T-helper 9 cell (primary cell): ENCODE measurements around the gene CPNE7.

Experiments used
- DNase-seq: peaks from one replicate; pipeline ENCODE4 v3.0.0-alpha.2; 2020
- total RNA-seq, 2 donors: gene quantifications; one replicate each; lab custom pipeline; 2026; lab: John Stamatoyannopoulos, UW

CPNE7 gene
- 1.7 to 9.2 reads per million in 2 donors for total RNA-seq

DNA sequence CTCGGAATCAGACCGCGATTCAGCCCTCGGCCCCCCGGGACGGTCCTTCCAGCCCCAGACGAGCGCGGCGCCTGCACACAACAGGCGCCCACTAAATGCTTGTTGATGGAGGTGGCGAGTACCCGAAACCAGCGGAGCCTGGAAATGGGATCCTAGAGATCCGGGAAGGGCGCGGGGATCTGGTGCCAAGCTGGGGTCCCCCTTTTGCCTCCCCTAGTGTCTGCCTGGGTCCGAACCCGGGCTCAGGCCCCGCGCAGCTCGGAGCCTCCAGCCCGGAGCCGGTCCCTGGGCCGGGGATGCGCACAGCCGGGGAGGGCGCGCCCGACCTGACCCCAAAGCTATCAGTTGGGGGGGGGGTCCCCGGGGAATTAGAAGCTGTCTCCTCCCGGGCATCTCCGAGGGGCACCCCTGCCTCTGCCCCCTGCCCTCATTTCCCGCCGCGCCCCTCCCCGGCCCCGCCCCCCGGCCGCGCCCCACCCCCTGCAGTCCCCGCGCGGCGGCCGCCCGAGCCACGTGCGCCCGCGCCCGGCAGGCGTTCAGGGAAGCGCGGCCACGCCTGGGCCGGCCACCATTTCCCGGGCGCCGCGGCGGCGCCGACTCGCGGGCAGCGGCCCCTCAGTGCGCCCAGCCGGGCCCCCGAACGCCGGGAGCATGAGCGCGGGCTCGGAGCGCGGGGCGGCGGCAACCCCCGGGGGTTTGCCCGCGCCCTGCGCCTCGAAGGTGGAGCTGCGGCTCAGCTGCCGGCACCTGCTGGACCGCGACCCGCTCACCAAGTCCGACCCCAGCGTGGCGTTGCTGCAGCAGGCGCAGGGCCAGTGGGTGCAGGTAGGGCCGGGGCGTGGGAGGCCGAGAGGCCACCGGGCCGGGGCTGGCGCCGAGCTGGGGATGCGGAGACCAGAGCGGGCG lies at the start of gene CPNE7:
Gene CPNE7 (plus strand): TSS at position 512 of the 906 bp plus-strand sequence. CDS start 140 bp downstream, at position 652.
- no peak for DNase-seq

- no peak for DNase-seq
These were observed 46.5 kb upstream of the CPNE7 start for GRCh38 chr16:89529097-89529496.

DNA sequence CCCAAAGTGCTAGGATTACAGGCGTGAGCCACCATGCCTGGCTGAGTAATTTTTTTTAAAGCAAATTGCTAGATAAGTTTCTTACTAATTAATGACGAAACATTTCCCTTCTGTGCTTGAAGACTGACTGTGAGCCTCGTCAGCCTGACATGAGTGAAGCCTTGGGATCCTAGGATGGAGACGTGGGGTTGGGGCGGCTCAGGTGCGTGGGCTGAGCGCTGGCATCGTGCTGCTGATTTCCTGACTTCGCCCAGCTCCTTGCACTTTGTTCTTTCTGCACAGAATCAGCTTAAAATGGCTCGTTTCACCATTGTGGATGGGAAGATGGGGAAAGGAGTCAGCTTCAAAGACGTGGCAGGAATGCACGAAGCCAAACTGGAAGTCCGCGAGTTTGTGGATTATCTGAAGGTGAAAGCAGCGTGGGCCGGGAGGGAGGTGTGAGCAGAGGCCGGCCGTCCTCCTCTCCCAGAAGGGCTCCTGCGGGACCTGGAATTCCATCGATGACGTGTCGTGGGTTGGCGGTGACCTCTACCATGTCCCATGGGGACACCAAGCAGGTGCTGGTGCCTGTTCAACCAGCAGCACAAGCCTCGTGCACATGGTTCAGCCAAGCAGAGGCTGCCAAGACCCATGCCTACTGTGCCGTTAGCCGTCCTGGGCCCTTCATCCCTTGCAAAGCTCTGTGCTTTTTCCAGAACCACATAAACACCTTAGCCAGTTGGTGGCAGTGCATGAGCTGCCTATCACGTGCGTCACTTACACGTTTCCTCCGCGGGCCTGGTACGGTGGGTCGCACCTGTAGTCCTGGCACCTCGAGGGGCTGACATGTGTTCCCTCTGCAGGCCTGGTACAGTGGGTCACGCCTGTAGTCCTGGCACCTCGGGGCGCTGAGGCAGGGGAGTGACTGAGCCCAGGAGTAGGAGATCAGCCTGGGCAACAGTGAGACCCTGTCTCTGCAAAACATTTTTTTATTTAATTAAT lies 44.9 kb upstream of the CPNE7 start:
- no peak for DNase-seq

- no peak for DNase-seq
These were observed 43.6 kb upstream of the CPNE7 start for GRCh38 chr16:89531821-89532526.

DNA sequence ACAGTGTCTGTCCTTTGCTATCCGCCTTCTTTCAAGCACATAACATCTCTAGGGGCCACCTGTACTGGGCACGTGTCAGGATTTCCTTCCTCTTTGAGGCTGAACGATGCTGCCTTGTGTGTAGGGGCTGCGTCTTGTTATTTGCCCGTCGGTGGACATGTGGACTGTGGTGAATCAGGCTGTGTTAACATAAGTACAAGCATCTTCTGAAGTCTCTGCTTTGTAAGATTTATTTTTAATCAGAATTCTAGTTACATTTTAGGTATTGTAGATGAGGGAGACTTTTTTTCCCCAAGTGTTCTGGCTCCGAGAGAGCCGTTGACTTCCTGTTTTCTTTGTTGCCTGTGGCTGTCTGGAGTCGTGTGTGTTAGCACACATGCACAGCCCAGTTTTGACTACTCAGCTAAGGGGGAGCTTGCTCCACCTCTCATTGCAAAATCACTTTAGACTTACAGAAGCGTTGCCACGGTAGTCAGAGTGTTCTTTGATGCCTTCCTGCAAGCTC lies 41.3 kb upstream of the CPNE7 start:
- no peak for DNase-seq

DNA sequence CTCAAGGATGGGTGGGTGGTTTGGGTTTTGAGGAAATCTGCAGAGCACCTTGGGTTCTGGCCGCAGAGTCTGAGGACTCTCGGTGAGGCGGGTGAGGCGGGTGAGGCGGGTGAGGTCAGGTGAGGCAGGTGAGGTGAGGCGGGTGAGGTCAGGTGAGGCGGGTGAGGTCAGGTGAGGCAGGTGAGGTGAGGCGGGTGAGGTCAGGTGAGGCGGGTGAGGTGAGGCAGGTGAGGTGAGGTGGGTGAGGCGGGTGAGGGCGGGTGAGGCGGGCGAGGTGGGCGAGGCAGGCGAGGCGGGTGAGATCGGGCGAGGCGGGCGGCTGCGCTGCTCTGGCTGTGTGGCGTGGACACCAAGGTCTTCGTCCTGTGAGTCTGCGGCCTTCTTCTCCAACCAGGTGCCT lies 39.2 kb upstream of the CPNE7 start:
- DNase-seq: no peak

GRCh38 chr16:89536886-89537548 lies 38.5 kb upstream of the CPNE7 start:
- DNase-seq: no peak

GRCh38 chr16:89537549-89537925 lies 38.0 kb upstream of the CPNE7 start:
- DNase-seq: no peak

- no peak for DNase-seq
These were observed 37.3 kb upstream of the CPNE7 start for GRCh38 chr16:89538286-89538685.

DNA sequence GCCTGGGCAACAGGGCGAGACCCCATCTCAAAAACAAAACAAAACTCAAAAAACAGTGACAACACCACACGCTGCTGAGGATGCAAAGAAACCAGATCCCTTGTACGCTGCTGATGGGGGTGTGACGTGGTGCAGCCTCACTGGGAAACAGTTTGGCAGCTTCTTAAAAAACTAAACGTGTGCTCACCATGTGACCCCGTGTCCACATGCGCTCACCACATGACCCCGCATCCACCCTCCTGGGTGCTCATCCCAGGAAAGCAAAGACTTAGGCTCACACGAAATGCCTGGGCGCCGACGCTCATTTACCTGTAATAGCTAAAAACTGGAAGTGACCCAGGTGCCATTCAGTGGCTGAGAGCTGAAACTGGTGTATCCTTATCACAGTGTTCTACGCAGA lies 35.0 kb upstream of the CPNE7 start:
- no peak for DNase-seq

DNA sequence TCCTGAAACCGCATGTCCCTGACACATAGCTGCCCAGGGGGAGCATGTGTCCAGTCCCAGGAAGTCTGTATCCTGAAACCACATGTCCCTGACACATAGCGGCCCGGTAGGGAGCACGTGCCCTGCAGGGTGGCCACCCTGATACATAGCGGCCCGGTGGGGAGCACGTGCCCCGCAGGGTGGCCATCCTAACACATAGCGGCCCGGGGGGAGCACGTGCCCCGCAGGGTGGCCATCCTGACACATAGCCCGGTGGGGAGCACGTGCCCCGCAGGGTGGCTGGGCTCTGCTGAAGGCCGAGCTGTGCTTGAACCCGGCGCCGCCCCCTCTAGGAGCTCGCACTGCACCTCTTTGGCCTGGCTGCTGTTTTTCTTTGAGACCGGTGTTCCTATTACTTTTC lies 33.8 kb upstream of the CPNE7 start:
- no peak for DNase-seq

- DNase-seq: no peak
These were observed 31.4 kb upstream of the CPNE7 start for GRCh38 chr16:89544113-89544512.

- no peak for DNase-seq
These were observed 30.9 kb upstream of the CPNE7 start for GRCh38 chr16:89544713-89545043.

- no peak for DNase-seq
These were observed 30.3 kb upstream of the CPNE7 start for GRCh38 chr16:89545044-89545830.

DNA sequence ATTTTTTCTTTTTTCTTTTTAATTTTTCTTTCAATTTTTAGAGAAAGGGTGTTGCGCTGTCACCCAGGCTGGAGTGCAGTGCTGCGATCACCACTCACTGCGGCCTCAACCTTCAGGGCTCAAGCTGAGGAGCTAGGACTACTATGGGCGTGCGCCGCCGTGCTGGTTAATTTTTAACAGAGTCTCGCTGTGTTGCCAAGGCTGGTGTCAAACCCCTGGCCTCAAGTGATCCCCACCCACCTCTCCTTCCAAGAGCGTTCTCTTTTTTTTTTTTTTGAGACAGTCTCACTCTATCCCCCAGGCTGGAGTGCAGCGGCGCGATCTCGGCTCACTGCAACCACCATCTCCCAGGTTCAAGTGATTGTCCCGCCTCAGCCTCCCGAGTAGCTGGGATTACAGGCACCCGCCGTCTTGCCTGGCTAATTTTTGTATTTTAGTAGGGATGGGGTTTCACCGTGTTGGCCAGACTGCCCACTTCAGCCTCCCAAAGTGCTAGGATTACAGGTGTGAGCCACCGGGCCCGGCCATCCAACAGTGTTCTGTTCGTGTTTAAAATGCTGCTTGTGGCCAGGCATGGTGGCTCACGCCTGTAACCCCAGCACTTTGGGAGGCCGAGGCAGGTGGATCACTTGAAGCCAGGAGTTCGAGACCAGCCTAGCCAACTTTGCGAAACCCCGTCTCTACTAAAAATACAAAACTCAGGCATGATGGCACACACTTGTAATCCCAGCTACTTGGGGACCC lies 29.6 kb upstream of the CPNE7 start:
- DNase-seq: no peak

- no peak for DNase-seq
These were observed 28.8 kb upstream of the CPNE7 start for GRCh38 chr16:89546781-89547180.

- no peak for DNase-seq
These were observed 28.3 kb upstream of the CPNE7 start for GRCh38 chr16:89547291-89547690.

- DNase-seq: no peak
These were observed 27.7 kb upstream of the CPNE7 start for GRCh38 chr16:89547860-89548259.

GRCh38 chr16:89548344-89549006 lies 27.1 kb upstream of the CPNE7 start:
- DNase-seq: no peak
